GM12874 (cell line): Measurements from ENCODE around the gene SLC39A1.
A peak's percentile ranks its signal among the peaks of the same experiment; 100 is the strongest.

ENCODE experiments used
- TF ChIP-seq, protein P1 (sequence below): IDR thresholded peaks from 2 replicates; pipeline ENCODE4 v1.5.1; 2011; ENCODE audit warnings: low read depth, mild to moderate bottlenecking, control low read depth, low read length, moderate library complexity; ENCODE audit not compliant: insufficient read depth

The SLC39A1 gene

DNA sequence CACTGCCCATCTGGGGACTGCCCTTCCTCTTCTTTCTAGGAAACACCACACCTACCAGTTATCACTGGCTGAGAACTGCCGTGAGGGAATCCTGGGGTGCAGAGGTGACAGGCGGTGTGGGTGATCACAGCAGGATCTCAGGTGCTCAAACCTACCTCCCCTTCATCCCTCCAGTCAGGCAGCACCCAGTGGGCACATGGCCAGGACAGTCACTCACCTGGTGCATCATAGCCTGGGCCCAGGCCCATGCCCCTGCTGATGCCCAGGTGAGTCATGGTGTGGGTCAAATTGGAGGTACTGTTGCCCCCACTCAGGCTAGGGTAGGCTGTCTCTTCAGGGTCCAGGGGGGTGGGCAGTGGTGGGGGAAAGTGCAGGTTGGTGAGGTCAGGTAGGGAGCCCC is 11.5 kb downstream of the SLC39A1 start:
- TF ChIP-seq, protein P1, sequence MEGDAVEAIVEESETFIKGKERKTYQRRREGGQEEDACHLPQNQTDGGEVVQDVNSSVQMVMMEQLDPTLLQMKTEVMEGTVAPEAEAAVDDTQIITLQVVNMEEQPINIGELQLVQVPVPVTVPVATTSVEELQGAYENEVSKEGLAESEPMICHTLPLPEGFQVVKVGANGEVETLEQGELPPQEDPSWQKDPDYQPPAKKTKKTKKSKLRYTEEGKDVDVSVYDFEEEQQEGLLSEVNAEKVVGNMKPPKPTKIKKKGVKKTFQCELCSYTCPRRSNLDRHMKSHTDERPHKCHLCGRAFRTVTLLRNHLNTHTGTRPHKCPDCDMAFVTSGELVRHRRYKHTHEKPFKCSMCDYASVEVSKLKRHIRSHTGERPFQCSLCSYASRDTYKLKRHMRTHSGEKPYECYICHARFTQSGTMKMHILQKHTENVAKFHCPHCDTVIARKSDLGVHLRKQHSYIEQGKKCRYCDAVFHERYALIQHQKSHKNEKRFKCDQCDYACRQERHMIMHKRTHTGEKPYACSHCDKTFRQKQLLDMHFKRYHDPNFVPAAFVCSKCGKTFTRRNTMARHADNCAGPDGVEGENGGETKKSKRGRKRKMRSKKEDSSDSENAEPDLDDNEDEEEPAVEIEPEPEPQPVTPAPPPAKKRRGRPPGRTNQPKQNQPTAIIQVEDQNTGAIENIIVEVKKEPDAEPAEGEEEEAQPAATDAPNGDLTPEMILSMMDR: no peak

- TF ChIP-seq, protein P1: no peak
Measured at GRCh38 chr1:153951183-153951582, 12.2 kb downstream of the SLC39A1 start.

DNA sequence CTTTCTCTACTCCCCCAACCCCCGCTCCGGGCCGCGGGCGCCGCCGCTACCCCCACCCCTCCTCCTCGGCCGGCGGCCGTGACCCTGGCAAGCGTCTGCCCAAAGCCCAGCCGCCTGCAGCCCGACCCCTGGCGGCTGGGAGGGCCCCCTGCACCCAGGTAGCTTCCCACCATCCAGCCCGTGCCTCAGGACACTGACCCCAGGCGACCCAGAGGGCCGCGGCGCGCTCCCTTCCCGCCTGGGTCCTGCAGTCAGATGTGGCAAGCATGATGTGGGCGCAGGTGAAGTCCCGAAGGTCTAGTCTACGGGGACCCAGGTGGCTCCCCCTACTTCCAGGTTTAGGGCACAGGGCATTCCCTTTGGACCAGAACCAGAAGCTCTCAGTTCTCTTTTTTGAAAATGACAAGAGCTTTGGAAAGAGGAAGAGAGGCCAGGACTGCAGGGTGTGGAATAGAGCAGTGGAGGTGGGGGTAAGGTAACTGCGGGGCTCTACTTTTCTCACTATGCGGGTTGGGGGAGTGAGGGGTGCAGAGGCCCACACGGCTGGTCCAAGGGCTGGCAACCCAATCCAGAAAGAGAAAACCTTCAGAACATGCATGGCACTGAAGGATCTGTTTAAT is 16.6 kb downstream of the SLC39A1 start, which contains the start of gene DENND4B:
Gene DENND4B (minus strand): TSS at position 97 of the 620 bp plus-strand sequence. CDS start 2,344 bp downstream, outside the sequence.
- TF ChIP-seq, protein P1: peak; percentile 97

- TF ChIP-seq, protein P1: no peak
Measured at GRCh38 chr1:153945795-153946621, 17.3 kb downstream of the SLC39A1 start.

DNA sequence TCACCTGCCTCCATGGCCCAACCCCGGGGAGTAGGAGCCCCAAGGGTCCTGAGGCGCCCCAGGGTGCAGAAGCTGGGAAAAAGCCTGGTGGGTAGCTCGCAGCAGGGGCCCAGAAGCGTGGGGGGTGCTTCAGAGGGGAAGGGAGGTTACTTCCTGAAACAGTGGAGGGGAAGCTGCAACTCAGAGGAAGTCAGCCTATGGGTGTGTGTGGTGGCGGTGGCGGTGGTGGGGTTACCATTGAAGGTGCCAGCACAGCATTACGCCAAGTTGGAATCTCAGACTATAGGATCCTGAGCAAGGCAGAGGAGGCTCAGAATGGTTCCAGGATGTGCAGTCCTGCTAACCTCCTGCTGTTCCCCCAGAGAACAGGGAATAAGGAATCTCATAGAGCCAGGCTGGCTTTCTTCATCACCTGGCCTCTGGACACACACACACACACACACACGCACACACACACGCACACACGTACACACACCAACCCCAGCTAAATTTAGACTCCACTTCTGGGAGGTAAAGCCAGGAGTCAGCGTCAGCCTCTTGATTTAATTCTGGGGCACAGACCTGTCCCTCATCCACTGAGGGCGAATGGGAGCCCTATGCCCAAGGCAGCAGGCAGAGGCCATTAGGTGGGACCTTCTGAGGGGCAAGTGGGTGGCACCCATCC is 18.1 kb downstream of the SLC39A1 start:
- TF ChIP-seq, protein P1: no peak

- TF ChIP-seq, protein P1: no peak
Measured at GRCh38 chr1:153944827-153945117, 18.6 kb downstream of the SLC39A1 start.
